ENCODE results near the gene CADM2.

CADM2 gene

DNA sequence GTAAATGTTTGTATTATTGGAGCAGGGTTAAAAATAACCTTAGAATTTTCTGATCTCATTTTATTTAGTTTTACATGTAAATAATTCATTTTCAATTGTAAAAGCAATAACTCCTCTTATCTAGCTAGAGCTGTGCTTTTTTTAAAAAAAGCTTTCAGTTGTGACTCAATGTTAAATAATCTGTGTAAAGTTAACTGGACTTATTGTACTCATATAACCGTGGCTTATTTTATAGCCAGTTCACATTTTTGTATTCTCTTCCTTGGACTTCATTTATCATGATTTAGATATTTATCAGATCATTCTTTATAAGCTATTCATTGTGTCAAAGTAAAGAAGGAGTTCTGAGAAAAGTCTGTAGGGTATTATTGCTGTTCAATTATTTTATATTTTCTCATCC is 435.6 kb downstream of the CADM2 start:
- no peak for TF ChIP-seq GATA1 (IDR thresholded peaks at IDR 0.05; ENCODE audit: low read depth, low read length)
- TF ChIP-seq POLR2A (IDR thresholded peaks at IDR 0.05; ENCODE audit: low read length): no peak
- DNase-seq: no peak

DNA sequence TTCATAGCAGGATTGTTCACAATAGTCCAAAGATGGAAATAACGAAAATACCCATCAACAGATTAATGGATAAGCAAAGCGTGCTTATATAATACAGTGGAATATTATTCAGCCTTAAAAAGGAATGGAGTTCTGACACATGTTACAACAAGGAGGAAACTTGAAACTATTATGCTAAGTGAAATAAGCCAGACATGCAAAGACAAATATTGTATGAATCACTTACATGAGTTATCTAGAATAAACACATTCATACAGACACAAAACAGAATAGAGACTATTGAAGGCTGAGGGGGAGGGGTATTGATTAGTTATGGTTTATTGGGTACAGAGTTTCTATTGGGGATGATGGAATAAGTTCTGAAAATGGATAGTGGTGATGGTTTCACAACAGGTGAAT is 438.6 kb downstream of the CADM2 start:
- TF ChIP-seq GATA1 (IDR thresholded peaks at IDR 0.05; ENCODE audit: low read depth, low read length) (no peak), POLR2A (IDR thresholded peaks at IDR 0.05; ENCODE audit: low read length) (no peak)
- no peak for DNase-seq

DNA sequence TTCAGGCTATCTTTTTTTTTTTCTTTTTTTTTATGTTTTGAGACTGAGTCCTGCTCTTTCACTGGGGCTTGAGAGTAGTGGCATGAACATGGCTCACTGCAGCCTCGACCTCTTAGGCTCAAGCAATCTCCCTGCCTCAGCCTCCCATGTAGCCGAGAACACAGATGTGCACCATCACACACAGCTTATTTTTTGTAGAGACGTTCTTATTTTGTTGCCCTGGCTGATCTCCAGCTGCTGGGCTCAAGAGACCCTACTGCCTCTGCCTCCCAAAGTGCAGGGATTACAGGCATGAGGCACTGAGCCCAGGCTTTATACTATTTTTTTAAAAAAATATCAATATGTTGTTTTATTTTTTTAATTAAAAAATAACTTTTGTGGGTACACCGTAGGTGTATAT is 467.3 kb downstream of the CADM2 start:
- no peak for DNase-seq

DNA sequence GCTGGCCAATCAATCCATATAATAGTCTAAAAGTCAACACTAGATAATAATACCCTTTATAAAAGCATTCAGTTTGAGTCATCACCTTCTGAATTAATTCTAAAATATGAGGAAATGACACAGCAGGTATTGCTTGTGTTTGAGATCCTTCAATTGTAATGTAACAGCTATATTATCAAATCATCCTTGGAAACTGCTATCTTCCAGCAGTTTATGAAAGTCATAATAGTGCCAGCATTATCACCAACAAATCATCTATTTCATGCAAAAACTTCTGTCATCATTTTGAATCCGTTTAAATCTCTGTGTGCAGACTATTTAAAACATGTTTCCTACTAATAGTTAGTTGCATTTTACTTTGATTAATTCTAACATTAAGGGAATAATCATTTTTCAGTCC is 468.7 kb downstream of the CADM2 start:
- no peak for DNase-seq
- TF ChIP-seq POLR2A (IDR thresholded peaks at IDR 0.05; ENCODE audit: low read length) (no peak), GATA1 (IDR thresholded peaks at IDR 0.05; ENCODE audit: low read depth, low read length) (no peak)

More for the DNA sequence above, 467.3 kb downstream of the CADM2 start:
- TF ChIP-seq POLR2A (IDR thresholded peaks at IDR 0.05; ENCODE audit: low read length): no peak
- no peak for TF ChIP-seq GATA1 (IDR thresholded peaks at IDR 0.05; ENCODE audit: low read depth, low read length)

DNA sequence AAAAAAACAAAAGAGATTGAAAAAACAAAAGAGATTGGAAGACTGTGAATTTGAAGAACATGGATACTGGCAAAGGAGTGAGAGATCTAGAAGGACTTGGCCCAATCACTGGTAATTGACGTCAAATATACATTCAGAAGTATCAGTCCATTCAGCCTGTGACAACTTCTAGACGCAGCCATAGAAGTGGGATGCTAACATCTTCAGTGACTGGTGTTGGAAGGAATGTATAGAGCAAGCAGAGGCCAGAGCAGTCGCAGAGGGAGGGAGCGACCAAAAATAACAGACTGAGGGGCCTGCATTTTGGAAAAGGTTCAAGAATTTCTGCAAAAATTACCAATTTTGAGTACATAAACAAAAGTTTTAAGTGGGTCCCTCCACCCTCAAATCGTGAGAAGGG is 473.3 kb downstream of the CADM2 start:
- TF ChIP-seq POLR2A (IDR thresholded peaks at IDR 0.05; ENCODE audit: low read length) (no peak), GATA1 (IDR thresholded peaks at IDR 0.05; ENCODE audit: low read depth, low read length) (no peak)
- no peak for DNase-seq

DNA sequence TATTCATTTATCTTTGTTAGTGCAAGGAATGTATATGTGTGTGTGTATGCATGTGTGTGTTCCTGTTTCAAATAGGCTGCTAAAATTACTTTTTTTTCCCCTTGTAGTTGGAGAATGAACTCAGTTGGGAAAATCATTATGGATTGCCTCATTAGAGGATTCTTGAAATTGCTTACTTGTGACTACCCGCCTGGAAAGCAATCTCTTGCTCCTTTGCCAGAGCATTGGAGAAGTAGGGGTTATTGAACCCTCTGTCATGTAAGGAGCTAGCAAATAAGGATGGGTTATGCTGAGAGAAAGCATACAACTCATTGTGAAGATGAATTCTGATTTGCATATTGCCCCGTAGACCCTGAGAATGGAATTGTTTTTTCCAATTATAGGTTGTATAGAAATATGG is 474.5 kb downstream of the CADM2 start:
- TF ChIP-seq GATA1 (IDR thresholded peaks at IDR 0.05; ENCODE audit: low read depth, low read length) (no peak), POLR2A (IDR thresholded peaks at IDR 0.05; ENCODE audit: low read length) (no peak)
- no peak for DNase-seq

DNA sequence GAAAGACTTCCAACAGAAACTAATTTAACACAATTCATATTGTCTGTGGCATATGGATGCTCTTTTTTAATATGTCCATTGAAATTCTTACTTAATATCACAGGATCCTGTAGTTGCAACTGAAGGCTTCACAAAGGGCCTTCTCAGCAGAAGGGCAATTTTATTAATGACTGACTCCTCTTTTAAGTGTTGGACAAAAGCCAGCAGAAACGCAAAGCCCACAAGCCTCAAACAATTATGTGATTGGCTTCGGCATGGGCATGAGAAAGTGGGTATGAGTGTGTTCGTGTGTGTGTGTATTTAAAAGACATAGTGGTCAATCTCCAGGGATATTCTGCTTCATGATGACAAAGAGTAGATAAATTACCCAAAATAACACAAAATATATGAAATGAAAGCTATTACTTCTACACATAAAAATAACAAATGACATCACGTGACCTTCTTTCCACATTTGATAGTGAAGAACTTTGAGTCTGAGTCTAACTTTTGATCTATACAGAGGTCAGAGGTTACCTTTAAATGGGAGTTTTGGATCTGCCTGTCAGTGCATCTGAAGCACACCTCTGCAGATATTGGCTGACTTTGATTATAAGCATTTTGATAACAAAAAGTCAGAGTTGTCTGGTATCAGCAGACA is 496.9 kb downstream of the CADM2 start:
- DNase-seq: no peak

DNA sequence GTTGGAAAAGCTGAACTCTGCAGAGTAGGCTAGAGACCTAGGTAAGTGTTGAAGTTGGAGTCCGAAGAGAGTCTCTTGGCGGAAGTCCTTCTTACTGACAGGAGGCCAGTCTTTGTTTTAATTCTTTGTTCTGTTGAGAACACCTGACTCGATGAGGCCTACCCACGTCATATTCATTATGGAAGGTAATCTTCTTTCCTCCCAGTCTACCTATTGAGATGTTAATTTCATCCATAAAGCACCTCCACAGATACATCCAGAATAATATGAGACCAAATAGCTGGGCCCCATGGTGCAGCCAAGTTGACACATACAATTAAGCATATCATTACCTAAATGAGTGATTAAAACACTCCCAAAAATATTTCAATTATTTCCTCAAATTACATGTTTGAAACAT is 515.5 kb downstream of the CADM2 start:
- no peak for TF ChIP-seq GATA1 (IDR thresholded peaks at IDR 0.05; ENCODE audit: low read depth, low read length)
- TF ChIP-seq POLR2A (IDR thresholded peaks at IDR 0.05; ENCODE audit: low read length): no peak
- no peak for DNase-seq

More for the DNA sequence above, 496.9 kb downstream of the CADM2 start:
- TF ChIP-seq POLR2A (IDR thresholded peaks at IDR 0.05; ENCODE audit: low read length) (no peak), GATA1 (IDR thresholded peaks at IDR 0.05; ENCODE audit: low read depth, low read length) (no peak)

DNA sequence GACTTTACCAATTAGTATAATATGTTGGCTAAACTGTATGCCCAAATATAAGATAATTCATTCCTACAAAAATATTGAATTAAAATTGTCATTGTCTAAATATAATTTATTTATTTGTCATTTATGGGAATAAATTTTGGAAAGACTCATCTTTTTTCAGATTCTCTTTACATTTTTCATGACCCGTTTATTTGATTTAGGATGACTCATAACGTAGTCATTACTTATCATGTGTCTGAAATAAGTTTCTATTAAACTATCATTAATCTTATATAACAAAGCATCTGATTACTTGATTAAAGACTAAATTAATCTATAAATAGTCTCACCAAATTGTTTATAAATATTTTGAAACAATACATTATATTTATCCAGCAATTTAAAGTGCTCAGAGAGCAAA is 516.6 kb downstream of the CADM2 start:
- no peak for DNase-seq
- TF ChIP-seq GATA1 (IDR thresholded peaks at IDR 0.05; ENCODE audit: low read depth, low read length) (no peak), POLR2A (IDR thresholded peaks at IDR 0.05; ENCODE audit: low read length) (no peak)

DNA sequence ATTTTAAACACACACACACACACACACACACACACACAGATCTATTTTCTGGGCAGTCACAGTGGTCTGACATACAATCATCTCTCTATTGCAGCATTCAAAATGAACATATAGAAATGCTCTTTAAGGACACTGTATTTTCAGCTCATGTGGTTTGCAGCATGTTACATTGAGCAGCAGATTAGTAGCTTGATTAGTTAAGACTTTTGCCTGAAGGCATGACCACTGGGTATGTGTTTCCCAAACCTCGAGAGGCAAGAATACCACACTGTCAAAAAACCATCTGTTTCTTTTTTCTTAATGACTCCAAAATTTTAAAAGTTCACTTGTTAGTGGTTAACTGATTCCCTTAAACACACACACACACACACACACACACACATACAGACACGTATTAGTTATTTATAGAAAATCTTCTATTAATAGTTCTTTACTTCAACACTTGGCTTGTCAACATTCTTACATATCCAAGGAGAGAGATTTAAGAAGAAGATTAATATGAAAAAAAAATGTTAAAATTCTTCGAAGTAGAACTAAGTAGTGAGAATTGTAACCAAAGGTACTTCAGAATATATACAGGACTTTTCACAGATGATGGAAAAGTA is 518.2 kb downstream of the CADM2 start:
- no peak for TF ChIP-seq GATA1 (IDR thresholded peaks at IDR 0.05; ENCODE audit: low read depth, low read length)
- TF ChIP-seq POLR2A (IDR thresholded peaks at IDR 0.05; ENCODE audit: low read length): no peak
- no peak for DNase-seq

DNA sequence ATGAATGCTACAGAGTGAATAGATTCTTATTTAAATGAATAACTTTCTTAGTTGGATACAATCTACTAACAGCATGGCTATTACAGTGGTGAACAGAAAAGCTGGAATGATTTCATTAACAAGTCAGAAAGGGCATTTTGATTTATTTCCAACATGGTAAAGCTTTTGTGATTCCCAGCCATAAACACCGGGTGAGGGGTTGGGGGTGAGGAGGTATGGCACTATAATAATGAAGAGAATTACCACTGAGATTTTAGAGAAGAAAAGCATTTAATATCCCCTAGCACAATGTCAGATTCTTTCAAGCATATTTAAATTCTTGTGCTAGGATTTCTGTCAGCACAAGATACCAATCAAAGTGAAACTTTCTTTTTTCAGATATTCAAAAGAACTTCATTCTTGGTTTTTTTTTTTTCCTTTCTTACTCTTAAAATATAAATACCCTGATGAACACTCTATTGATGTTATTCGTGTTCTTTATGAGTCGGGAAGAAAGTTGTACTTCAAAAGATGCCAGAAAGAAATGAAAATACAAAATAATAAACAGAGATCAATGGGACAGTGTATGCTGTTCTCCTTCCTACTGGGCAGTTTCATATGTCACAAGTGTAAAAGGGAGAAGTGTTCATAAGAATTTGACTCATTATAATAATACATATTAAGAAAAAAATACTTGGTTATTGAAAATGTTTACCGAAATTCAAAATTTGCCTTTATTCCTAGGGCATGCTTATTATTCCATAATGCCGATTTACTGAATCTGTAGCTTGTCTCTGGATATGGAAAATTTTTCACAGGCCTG is 522.8 kb downstream of the CADM2 start:
- DNase-seq: no peak
- TF ChIP-seq GATA1 (IDR thresholded peaks at IDR 0.05; ENCODE audit: low read depth, low read length) (no peak), POLR2A (IDR thresholded peaks at IDR 0.05; ENCODE audit: low read length) (no peak)

DNA sequence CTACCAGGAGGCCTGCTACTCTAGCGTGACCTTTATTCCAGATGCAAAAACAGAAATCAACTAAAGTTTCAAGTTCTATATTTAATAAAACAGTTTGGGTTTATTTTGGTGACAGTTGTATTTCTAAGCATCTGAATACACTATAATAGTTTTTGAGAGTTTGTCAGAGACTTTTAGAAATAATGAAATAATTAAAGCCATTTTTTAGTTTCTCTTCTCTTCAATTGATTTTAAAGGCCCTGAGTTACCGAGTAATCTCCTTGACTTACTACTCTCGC is 523.4 kb downstream of the CADM2 start:
- no peak for DNase-seq
- TF ChIP-seq POLR2A (IDR thresholded peaks at IDR 0.05; ENCODE audit: low read length) (no peak), GATA1 (IDR thresholded peaks at IDR 0.05; ENCODE audit: low read depth, low read length) (no peak)

DNA sequence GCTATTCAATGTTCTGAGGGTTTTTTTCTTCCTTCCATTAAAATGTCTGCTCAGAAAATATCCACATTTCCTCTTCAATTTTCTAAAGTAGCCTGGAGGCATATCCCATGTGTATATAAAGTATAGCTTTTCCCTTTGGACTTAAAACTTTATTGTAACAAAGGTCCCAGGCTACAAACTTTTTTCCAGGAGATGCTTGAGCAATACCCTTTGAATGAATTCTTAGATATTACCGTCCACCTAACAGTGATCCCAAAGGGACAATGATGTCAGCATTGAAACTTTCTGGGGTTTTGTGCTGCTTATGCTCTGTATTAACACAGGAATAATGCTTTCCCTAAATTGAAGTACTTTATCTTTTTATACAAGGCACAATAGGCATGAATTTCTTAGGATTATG is 525.2 kb downstream of the CADM2 start:
- TF ChIP-seq GATA1 (IDR thresholded peaks at IDR 0.05; ENCODE audit: low read depth, low read length) (no peak), POLR2A (IDR thresholded peaks at IDR 0.05; ENCODE audit: low read length) (no peak)
- DNase-seq: no peak

DNA sequence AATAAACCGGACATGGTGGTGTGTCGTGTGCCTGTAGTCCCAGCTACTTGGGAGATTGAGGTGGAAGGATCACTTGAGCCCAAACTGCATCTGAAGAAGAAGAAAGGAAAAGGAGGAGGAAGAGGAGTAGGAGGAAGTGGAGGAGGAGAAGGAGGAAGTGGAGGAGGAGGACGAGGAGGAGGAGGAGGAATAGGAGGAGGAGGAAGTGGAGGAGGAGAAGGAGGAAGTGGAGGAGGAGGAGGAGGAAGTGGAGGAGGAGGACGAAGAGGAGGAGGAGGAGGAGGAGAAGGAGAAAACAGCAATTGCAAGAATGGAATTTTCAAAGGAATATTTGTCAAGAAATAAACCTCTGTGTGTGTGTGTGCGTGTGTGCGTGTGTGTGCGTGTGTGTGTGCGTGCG is 528.6 kb downstream of the CADM2 start:
- no peak for TF ChIP-seq POLR2A (IDR thresholded peaks at IDR 0.05; ENCODE audit: low read length)
- no peak for TF ChIP-seq GATA1 (IDR thresholded peaks at IDR 0.05; ENCODE audit: low read depth, low read length)
- DNase-seq: no peak

DNA sequence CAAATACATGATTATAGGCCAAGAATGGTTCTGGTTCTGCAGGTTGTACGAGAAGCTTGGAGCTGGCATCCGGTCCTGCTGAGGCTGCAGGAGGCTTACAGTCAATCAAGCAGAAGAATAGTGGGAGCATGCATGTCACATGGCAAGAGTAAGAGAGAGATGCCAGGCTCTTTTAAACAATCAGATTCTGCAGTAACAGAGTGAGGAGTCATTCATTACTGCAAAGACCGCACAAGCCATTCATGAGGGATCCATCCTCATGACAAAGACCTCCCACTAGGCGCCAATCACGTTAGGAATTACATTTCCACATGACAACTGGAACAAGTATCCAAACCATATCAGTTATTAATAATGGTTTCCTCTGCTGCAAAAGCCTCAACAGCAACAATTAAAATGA is 536.8 kb downstream of the CADM2 start:
- no peak for TF ChIP-seq GATA1 (IDR thresholded peaks at IDR 0.05; ENCODE audit: low read depth, low read length)
- TF ChIP-seq POLR2A (IDR thresholded peaks at IDR 0.05; ENCODE audit: low read length): no peak
- no peak for DNase-seq

All from erythroblast (primary cell).